Ovary (tissue), 9 donors: ENCODE measurements around the gene COA8. TPM values are rescaled to one million over a fixed set of nuclear protein-coding genes. Genes with fewer than 3 reads are reported as not detected.

Experiments
- DNase-seq, 5 donors: peaks; one replicate each; pipeline ENCODE4 v3.0.0-alpha.2; 2019 to 2020
- H3K27ac ChIP-seq, 2 donors: fragments of 200-600 bp; one replicate each; pipeline versions ENCODE4 v1.5.1 to v1.8.0; 2019 to 2022
- H3K27me3 ChIP-seq: fragments of 200-600 bp; one replicate; pipeline ENCODE4 v1.8.0; 2022
- H3K36me3 ChIP-seq: fragments of 200-600 bp; sonication (generic); one replicate; pipeline ENCODE4 v1.5.1; 2019
- H3K4me1 ChIP-seq: one replicate; pipeline ENCODE4 v1.8.1; 2013; ENCODE audit warnings: mild to moderate bottlenecking, moderate library complexity; ENCODE audit not compliant: insufficient read depth
- H3K4me3 ChIP-seq: fragments of 200-600 bp; sonication (generic); one replicate; pipeline ENCODE4 v1.5.1; 2017
- H3K9me3 ChIP-seq, 2 donors: fragments of 200-600 bp in 1 of 2; sonication (generic) in 1 of 2; one replicate each; pipeline versions ENCODE4 v1.5.1 to v1.8.1; 2013 to 2019; ENCODE audit warnings: mild to moderate bottlenecking in 1 of 2, moderate library complexity in 1 of 2
- CTCF ChIP-seq, 3 donors: fragments of 450-650 bp in 2 of 3; fragments of 200-600 bp in 1 of 3; IDR thresholded peaks; one replicate each; pipeline versions ENCODE4 v1.5.1 to v1.8.0; 2016 to 2022; ENCODE audit warnings: antibody characterized with exemption in 3 of 3, mild to moderate bottlenecking in 1 of 3
- EP300 ChIP-seq: sonication (generic); formaldehyde crosslinking; IDR thresholded peaks from one replicate; pipeline ENCODE4 v1.6.1; 2017; ENCODE audit warnings: antibody characterized with exemption
- POLR2A ChIP-seq: fragments of 450-650 bp; IDR thresholded peaks from one replicate; pipeline ENCODE4 v1.6.1; 2017; ENCODE audit warnings: antibody characterized with exemption, mild to moderate bottlenecking, moderate library complexity
- WGBS, 3 donors: extraction: QIAGEN DNeasy Blood & Tissue Kit in 1 of 3; methylation state at CpG; one replicate each; pipeline versions ENCODE4 v1.1.5 to v1.1.7; 2013 to 2017; 5-methylcytosine and 5-hydroxymethylcytosine counted together
- intact Hi-C, 4 donors: fragments of 100-400 bp; cut with DNase I; formaldehyde crosslinking; loops; one replicate each; pipeline versions ENCODE4 v1.11.0 to v1.15.1; 2022 to 2023
- polyA plus RNA-seq, 2 donors: library from polyadenylated mRNA; stranded (reverse); fragments of 200-250 nt in 1 of 2; fragments of 350-450 nt in 1 of 2; fragmentation: Illumina TruSeq in 1 of 2; extraction: RNeasy Lipid Tissue Mini Kit (QIAGEN cat#74804) in 1 of 2; gene quantifications; one replicate each; pipeline ENCODE4 v1.2.3, GENCODE V29; 2013 to 2014
- total RNA-seq, 7 donors: library from RNA; depleted of rRNA in 2 of 7; stranded (reverse); fragments of >200 nt in 2 of 7; fragmentation: NEBNext Ultra II Directional in 3 of 7; extraction: Animal tissue kit (Norgen Biotek cat#: 25700) in 3 of 7; gene quantifications; one replicate each; pipeline versions ENCODE4 v1.1.0 to v1.2.4, GENCODE V29; 2016 to 2023
- donor health status: DM: no; HTN: no; CAD: no; lungs with moderate emphysema.
- donor health status: DM: no; HTN: no; CAD: no.
- donor health status: Bipolar disorder and iron deficiency.
- donor health status: DM: yes; HTN: yes; CAD: no.
- donor health status: DM: no; HTN: no; CAD: no.
- donor health status: DM: yes; HTN: yes; CAD: no.

Gene COA8
- total and polyA plus RNA-seq, 9 donors: 11.4 to 50.1 (median 26.8) TPM

- 78 to 88% (median 88%) methylated on average over 5 of the region's 5 CpGs for WGBS, 3 donors
- no peak for DNase-seq
- TF ChIP-seq POLR2A (no peak), CTCF (IDR thresholded peaks at IDR 0.05) (no peak), EP300 (no peak)
Measured at GRCh38 chr14:103621860-103622259, 59.1 kb downstream of the COA8 start.

GRCh38 chr14:103623308-103623707 is 60.5 kb downstream of the COA8 start:
- no peak for DNase-seq
- Histone ChIP-seq H3K27me3 (no peaks in the 10 kb centered on the region), H3K36me3 (no peaks in the 10 kb centered on the region), H3K4me1 (peaks cover 4% of the 10 kb centered on the region), H3K9me3 (no peaks in the 10 kb centered on the region), H3K4me3 (no peak overlapping the region), H3K27ac (no peak overlapping the region)
- 44 to 60% (median 58%) methylated on average over 4 of the region's 4 CpGs for WGBS, 3 donors
- intact Hi-C loops: loop anchor here in 1 of 4 donors (10.0 kb wide), 1 partner anchor 59 kb away; the partner anchor contains the start of genes BAG5 and COA8
- TF ChIP-seq CTCF (IDR thresholded peaks at IDR 0.05): no peak
- TF ChIP-seq POLR2A: no peak
- TF ChIP-seq EP300: no peak

More at GRCh38 chr14:103621860-103622259, 59.1 kb downstream of the COA8 start:
- Histone ChIP-seq H3K9me3 (no peaks in the 10 kb centered on the region), H3K4me1 (peaks cover 3% of the 10 kb centered on the region), H3K27ac (no peak overlapping the region), H3K4me3 (no peak overlapping the region), H3K27me3 (no peaks in the 10 kb centered on the region), H3K36me3 (no peaks in the 10 kb centered on the region)
- intact Hi-C loops: loop anchor here in 1 of 4 donors (10.0 kb wide), 1 partner anchor 57 kb away; the partner anchor contains the start of genes BAG5 and COA8

GRCh38 chr14:103623883-103624482 is 61.2 kb downstream of the COA8 start:
- Histone ChIP-seq H3K4me1 (peaks cover 4% of the 10 kb centered on the region), H3K9me3 (no peaks in the 10 kb centered on the region), H3K36me3 (no peaks in the 10 kb centered on the region), H3K27me3 (no peaks in the 10 kb centered on the region), H3K4me3 (no peak overlapping the region), H3K27ac (no peak overlapping the region)
- intact Hi-C loops: loop anchor here in 1 of 4 donors (10.0 kb wide), 1 partner anchor 59 kb away; the partner anchor contains the start of genes BAG5 and COA8
- DNase-seq: no peak
- 59 to 77% (median 70%) methylated on average over 16 of the region's 16 CpGs for WGBS, 3 donors
- no peak for TF ChIP-seq CTCF (IDR thresholded peaks at IDR 0.05)
- no peak for TF ChIP-seq EP300
- TF ChIP-seq POLR2A: no peak

DNA sequence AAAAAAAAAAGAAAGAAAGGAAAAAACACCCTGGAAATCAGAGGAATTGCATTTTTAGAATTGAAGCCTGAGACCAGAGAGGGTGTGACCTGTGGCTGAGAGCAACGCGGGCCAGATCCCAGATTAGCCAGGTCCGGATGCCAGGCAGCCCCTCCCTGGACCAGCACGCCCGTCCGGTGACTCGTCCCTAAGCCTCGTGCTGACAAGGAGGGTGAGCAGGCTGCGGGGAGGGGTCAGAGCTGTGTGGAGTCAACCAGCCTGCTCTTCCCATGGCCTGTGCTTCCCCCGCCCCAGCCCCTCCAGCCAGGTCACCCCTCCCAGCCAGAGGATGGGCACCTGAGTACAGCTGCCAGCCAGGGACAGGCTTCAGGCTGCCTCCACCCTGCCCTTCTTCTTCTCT is 62.1 kb downstream of the COA8 start:
- WGBS, 3 donors: 19 to 39% (median 30%) methylated on average over 10 of the region's 10 CpGs
- Histone ChIP-seq H3K9me3 (no peaks in the 10 kb centered on the region), H3K27ac (no peak overlapping the region), H3K4me3 (no peak overlapping the region), H3K4me1 (peaks cover 4% of the 10 kb centered on the region), H3K27me3 (no peaks in the 10 kb centered on the region), H3K36me3 (no peaks in the 10 kb centered on the region)
- intact Hi-C loops: loop anchor here in 1 of 4 donors (5.0 to 10.0 kb wide), 2 partner anchors 60 to 92 kb away; partner anchors contain the start of genes BAG5, COA8, XRCC3 and ZFYVE21
- TF ChIP-seq EP300 (no peak), CTCF (IDR thresholded peaks at IDR 0.05) (no peak), POLR2A (no peak)
- peak in 2 of 5 donors; percentile 33 to 49 for DNase-seq
